ENCODE measurements around the gene ETF1.

The ETF1 gene

DNA sequence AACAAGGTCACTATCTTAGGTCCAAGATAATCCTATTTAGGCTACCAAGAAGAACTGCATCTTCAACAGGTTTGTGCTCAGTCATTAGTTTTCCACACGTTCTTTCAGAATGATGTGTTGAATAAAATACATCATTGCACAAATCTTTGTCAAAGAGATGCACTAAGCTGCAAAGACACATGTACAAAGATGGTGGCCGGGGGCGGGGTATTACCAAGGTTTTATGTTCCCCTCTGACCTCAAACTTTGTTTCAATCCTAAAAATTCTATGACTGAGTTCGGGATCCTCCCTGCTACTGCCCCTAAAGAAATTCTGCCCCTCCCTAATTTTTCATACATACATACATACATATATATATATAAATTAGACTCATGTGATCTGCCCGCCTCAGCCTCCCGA lies 17.9 kb upstream of the ETF1 start:
- no peak for DNase-seq

- no peak for DNase-seq
These were observed 16.9 kb upstream of the ETF1 start for GRCh38 chr5:138559937-138560336.

DNA sequence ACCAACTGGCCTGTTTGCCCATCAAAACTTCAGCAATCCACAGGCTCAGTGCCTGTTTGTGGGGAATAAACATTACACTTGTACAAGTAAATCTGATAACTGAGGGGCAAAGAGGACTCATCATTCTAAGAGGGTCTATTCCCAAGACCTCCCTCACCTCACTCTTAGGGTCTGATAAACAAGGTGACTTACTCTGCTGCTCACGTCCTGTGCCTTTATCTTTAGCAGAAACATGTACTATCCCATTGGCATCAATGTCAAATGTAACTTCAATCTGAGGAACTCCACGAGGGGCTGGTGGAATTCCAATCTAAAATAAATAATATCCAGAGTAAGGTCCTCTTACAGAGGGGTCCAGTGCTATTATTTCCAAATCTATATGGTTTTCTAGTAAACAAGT lies 14.6 kb upstream of the ETF1 start:
- DNase-seq: no peak

GRCh38 chr5:138554143-138554542 lies 11.1 kb upstream of the ETF1 start:
- no peak for DNase-seq

- DNase-seq: no peak
These were observed 10.5 kb upstream of the ETF1 start for GRCh38 chr5:138553437-138554095.

GRCh38 chr5:138552657-138553056 lies 9.6 kb upstream of the ETF1 start:
- DNase-seq: no peak

GRCh38 chr5:138549414-138549813 lies 6.4 kb upstream of the ETF1 start:
- no peak for DNase-seq

- no peak for DNase-seq
These were observed 3.0 kb upstream of the ETF1 start for GRCh38 chr5:138545919-138546562.

DNA sequence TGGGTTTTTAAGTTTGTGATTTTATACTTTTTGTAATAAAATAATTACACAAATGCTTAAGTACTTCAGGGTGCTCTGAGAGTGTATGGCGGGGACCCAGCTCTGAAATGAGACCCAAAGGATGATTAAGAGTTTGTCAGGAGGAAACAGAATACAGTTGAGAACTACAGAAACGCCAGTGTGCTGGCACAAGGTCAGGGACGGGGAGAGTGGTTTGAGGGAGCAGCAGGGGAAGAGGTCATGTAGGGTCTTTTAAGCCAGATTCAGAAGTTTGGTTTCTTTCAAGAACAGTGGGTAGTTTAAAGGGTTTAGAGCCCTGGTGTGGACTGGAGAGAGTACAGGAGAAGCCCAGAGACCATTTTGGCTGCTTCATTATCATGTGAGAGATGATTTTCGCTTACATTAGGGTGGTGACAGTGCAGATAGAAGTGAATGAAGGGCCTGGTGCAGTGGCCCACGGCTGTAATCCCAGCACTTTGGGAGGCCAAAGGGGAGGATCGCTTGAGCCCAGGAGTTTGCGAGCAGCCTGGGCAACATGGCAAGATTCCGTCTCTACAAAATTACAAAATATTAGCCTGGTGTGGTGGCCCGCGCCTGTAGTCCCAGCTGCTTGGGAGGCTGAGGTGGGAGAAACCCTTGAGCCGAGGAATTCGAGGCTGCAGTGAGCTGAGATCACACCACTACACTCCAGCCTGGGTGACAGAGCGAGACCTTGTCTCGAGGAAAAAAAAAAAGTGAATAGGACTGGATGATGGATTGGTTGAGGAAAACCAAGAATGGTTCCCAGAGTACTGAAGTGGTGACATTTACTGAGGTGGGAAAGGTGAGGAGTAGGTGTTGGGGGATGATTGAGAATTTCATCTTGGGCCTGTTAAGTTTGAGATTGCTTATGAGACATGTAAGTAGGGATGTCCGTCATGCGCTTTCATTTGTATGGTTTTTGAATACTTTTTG lies 1.4 kb upstream of the ETF1 start:
- no peak for DNase-seq

- DNase-seq: no peak
These were observed 681 bp upstream of the ETF1 start for GRCh38 chr5:138543730-138544104.

DNA sequence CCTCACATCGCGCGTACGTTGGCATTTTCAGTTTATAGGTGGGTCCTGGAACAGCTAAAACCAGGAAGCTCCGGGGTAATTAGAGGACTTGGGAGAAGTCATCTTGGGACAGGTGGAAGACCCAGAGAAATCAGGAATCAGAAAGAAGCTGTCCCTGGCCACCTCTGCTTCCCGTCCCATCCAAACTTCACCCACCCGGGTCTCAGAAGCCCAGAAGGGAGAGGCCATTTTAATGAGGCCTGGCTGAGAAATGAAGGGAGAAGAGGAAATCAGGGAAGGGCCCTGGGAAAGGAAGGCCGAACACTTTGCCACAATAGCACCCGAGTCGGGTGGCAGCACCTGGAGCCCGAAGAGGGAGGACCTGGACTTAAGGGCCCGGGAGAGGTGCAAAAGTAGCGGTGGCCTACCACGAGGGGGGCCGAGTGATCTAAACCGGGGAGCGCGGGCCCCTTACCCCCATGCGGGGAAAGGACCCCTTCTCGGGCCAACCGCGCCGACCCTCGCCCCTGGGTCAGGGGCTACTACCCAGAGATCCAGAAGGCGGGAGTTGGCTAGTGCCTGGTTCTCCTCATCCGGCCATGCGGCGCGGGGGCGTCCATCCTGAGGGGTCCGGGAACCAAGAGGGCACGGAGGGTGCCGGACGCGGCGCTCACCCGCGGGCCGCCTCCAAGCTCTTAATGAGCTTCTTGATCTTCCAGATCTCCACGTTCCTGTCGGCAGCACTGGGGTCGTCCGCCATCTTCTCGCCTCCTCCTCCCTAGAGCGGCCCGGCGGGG lies 668 bp downstream of the ETF1 start:
- DNase-seq: no peak

- DNase-seq: no peak
These were observed 1.4 kb downstream of the ETF1 start for GRCh38 chr5:138541511-138542179.

GRCh38 chr5:138539791-138540190 lies 3.2 kb downstream of the ETF1 start:
- DNase-seq: no peak

- no peak for DNase-seq
These were observed 4.0 kb downstream of the ETF1 start for GRCh38 chr5:138538943-138539627.

DNA sequence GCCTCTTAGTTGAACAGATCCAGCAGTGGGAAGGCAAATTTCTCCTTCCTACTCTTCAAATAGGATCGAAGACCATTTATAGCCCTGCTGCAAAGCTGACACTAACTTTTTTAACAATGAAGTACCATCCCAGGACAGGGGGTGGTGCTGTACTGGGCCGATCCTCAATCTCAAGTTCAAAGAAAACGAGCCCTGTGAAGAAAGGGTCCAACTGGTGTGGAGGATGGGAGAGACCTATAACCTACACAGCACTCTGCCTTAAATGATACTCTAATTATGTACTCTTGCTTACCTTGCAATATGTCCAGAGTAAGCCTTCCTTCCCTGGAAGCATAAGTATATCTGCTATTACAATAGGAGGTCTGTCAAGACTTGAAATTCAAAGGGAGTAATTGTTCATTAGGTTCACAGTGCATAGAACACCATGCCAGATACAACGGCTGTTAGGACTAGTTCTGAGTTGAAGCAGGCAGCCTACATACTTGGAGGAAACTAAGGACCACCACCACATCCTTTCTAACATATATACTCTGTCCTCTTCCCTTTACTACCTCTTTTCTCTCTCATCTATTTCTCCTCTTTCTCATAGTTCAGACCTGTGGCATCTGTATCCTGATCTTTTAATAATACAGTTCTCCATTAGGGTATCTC lies 6.2 kb downstream of the ETF1 start:
- no peak for DNase-seq

GRCh38 chr5:138536215-138536614 lies 6.8 kb downstream of the ETF1 start:
- DNase-seq: no peak

DNA sequence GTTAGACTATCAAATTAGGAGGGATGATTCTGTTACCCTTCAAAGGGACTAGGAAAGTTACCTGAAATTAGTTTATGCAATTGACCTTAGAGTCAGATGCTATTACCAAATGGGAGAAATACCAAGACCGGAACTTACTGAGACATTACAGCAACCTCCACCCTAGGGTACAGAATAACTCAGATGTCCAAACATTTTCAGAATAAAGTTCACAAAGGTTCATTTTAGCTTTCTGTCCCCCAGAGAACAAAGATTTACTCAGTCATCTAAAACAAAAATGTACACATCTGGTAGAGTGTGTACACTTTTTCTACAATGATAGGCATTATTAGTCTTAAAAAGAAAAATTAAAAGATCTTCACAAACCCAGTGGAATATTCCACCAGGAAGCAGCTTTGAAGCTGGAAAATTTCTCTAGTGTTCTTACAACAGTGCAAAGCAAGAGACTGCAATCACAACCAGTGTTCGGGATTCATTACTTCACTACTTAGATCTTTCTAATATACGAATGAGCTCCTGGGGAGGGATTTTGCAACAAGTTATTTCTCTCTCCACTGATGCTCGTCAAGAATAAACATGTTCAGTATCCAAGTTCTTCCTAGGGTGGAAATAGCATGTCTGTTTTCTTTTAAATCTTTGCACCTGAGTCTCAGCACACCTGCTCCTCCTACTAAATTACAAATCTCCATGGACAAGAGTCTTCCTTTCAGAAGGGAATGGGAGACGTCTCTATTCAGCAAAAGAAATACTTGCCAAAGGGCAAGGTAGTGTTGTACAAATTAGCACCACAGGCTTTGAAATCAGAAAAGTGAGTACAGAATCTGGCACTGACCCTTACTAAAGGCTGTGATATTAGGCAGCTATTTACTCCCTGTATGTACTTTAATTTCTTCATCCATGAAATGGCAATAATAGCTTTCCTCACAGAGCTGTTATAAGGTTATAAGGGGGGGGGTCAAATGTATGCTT lies 8.8 kb downstream of the ETF1 start:
- no peak for DNase-seq

DNA sequence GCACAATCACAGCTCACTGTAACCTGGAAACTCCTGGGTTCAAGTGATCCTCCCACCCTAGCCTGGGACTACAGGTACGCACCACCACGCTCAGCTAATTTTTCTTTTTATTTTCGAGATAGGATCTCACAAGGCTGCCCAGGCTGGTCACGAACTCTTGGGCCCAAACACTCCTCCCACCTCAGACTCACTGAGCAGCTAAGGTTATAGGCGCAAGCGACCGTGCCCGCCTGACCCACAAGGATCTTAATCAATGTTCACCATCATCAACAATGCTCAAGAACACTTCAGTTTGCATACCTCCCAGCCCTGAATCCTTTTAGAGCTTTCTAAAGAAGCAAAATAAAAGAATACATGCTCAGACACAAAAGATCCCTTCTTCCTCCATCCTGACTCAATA lies 13.2 kb downstream of the ETF1 start:
- DNase-seq: no peak

GRCh38 chr5:138528744-138529469 lies 14.1 kb downstream of the ETF1 start:
- no peak for DNase-seq
